Endothelial cell of umbilical vein (primary cell): Measurements from ENCODE around the gene CNPY1.

Experiments used
- CTCF ChIP-seq, 2 donors: IDR thresholded peaks; 1 replicate in 1 of 2; 2 replicates in 1 of 2; pipeline ENCODE4 v1.5.1; 2011; ENCODE audit warnings: low read length in 2 of 2, mild to moderate bottlenecking in 2 of 2, moderate library complexity in 2 of 2, control low read depth in 1 of 2, inconsistent platforms in 1 of 2, low read depth in 1 of 2; ENCODE audit not compliant: insufficient read depth in 1 of 2; ENCODE audit errors: extremely low read depth in 1 of 2
- MAX ChIP-seq: IDR thresholded peaks from 2 replicates; pipeline ENCODE4 v1.6.1; 2011; ENCODE audit not compliant: insufficient read depth, insufficient read length

- TF ChIP-seq CTCF (IDR thresholded peaks at IDR 0.05; ENCODE audit: extremely low read depth in 1 of 2, insufficient read depth in 1 of 2, low read depth in 1 of 2, low read length in 2 of 2) (no peak), MAX (no peak)
Measured at GRCh38 chr7:155581107-155581830, 34.9 kb upstream of the CNPY1 start.
